Right forelimb (tissue), 1 donor: ENCODE results near the gene TSEN54.
A peak's percentile ranks its signal among the peaks of the same experiment; 100 is the strongest.
"Not testable (repeated sequence)": the region's sequence is repeated elsewhere in the genome, so short reads cannot be mapped to it uniquely, and the experiment has no call there.

ENCODE experiments used
- DNase-seq: peaks from one replicate; pipeline ENCODE4 v3.0.0-alpha.2; 2018

Gene TSEN54

GRCh38 chr17:75505640-75506039 is 10.7 kb upstream of the TSEN54 start:
- DNase-seq, result no peak

- no peak for DNase-seq
Measured at GRCh38 chr17:75506134-75506533, 10.2 kb upstream of the TSEN54 start.

- DNase-seq, result no peak
Measured at GRCh38 chr17:75506888-75507287, 9.4 kb upstream of the TSEN54 start.

GRCh38 chr17:75507733-75508719 is 8.3 kb upstream of the TSEN54 start:
- no peak for DNase-seq

- no peak for DNase-seq
Measured at GRCh38 chr17:75508931-75509361, 7.4 kb upstream of the TSEN54 start.

GRCh38 chr17:75509528-75510258 is 6.6 kb upstream of the TSEN54 start:
- DNase-seq, result no peak

GRCh38 chr17:75511270-75511609 is 5.1 kb upstream of the TSEN54 start:
- DNase-seq, result no peak

GRCh38 chr17:75511610-75512575 is 4.4 kb upstream of the TSEN54 start:
- peak; percentile 45 for DNase-seq

- DNase-seq, result no peak
Measured at GRCh38 chr17:75512926-75513640, 3.2 kb upstream of the TSEN54 start.

GRCh38 chr17:75513641-75514000 is 2.7 kb upstream of the TSEN54 start:
- DNase-seq, result no peak

- DNase-seq, result no peak
Measured at GRCh38 chr17:75514299-75514918, 1.9 kb upstream of the TSEN54 start.

GRCh38 chr17:75514919-75515495 is 1.3 kb upstream of the TSEN54 start:
- DNase-seq, result no peak

GRCh38 chr17:75515496-75516254 is 653 bp upstream of the TSEN54 start, which contains the start of gene CASKIN2:
Gene CASKIN2 (minus strand): TSS chr17:75515537. CDS start chr17:75513804, 1,733 bp downstream.
- DNase-seq, result peak; percentile 99

GRCh38 chr17:75516619-75517296 is 430 bp downstream of the TSEN54 start:
- no peak for DNase-seq

- DNase-seq, result no peak
Measured at GRCh38 chr17:75517297-75517865, 1.1 kb downstream of the TSEN54 start.

GRCh38 chr17:75518201-75518600 is 1.9 kb downstream of the TSEN54 start:
- DNase-seq, result no peak

- no peak for DNase-seq
Measured at GRCh38 chr17:75518983-75519537, 2.7 kb downstream of the TSEN54 start.

- not testable (repeated sequence) for DNase-seq
Measured at GRCh38 chr17:75520413-75520812, 4.1 kb downstream of the TSEN54 start.

- no peak for DNase-seq
Measured at GRCh38 chr17:75521290-75521689, 5.0 kb downstream of the TSEN54 start.
